HepG2 (cell line): ENCODE measurements around the gene CRYGS. TPM values are rescaled to one million over a fixed set of nuclear protein-coding genes. Genes with fewer than 3 reads are reported as not detected.

ENCODE experiments used
- MBD4 ChIP-seq: IDR thresholded peaks from 2 replicates; pipeline ENCODE4 v1.6.1; 2012; ENCODE audit warnings: low read length, inconsistent platforms, borderline replicate concordance
- RXRA ChIP-seq: sonication (generic); formaldehyde crosslinking; IDR thresholded peaks from 2 replicates; pipeline ENCODE4 v1.5.1; 2020; ENCODE audit warnings: missing genetic modification reagents
- SIX4 ChIP-seq: sonication (generic); formaldehyde crosslinking; IDR thresholded peaks from 2 replicates; pipeline ENCODE4 v1.4.0; 2020; ENCODE audit warnings: missing genetic modification reagents
- TRIM24 ChIP-seq: sonication (generic); formaldehyde crosslinking; IDR thresholded peaks from 2 replicates; pipeline ENCODE4 v1.8.0; 2022; ENCODE audit warnings: mild to moderate bottlenecking, missing genetic modification reagents
- ZNF207 ChIP-seq: fragments of 450-650 bp; IDR thresholded peaks from 2 replicates; pipeline ENCODE4 v1.6.1; 2016; ENCODE audit warnings: antibody characterized with exemption, borderline replicate concordance
- polyA plus RNA-seq, 8 experiments: library from polyadenylated mRNA; depleted of rRNA in 3 of 8; stranded (reverse) in 7 of 8; unstranded in 1 of 8; fragments of >200 nt; fragmentation: Illumina TruSeq in 4 of 8; extraction: Trizol in 4 of 8; gene quantifications; 2 replicates each; pipeline versions ENCODE4 v1.2.1 to v1.2.3, GENCODE V29; 2011 to 2016; ENCODE audit warnings: low read depth in 4 of 8, missing spikeins in 1 of 8, mixed read lengths in 1 of 8; ENCODE audit not compliant: insufficient read depth in 1 of 8
- total RNA-seq, 5 experiments: library from RNA; depleted of rRNA; stranded (reverse); fragments of >200 nt; fragmentation: Illumina TruSeq; extraction: Trizol; gene quantifications; 2 replicates each; pipeline ENCODE4 v1.2.3, GENCODE V29; 2016; ENCODE audit warnings: low read depth in 1 of 5
- TF ChIP-seq, protein P1 (sequence below): sonication (generic); formaldehyde crosslinking; IDR thresholded peaks from 2 replicates; pipeline ENCODE4 v1.4.0; 2020; ENCODE audit warnings: missing genetic modification reagents
- TF ChIP-seq, protein P2 (sequence below): sonication (generic); formaldehyde crosslinking; IDR thresholded peaks from 2 replicates; pipeline ENCODE4 v1.9.0; 2021; ENCODE audit warnings: missing genetic modification reagents, borderline replicate concordance
- TF ChIP-seq, protein P3 (sequence below): sonication (generic); formaldehyde crosslinking; IDR thresholded peaks from 2 replicates; pipeline ENCODE4 v1.4.0; 2020; ENCODE audit warnings: mild to moderate bottlenecking, missing genetic modification reagents
- TF ChIP-seq, protein P4 (sequence below): sonication (generic); formaldehyde crosslinking; IDR thresholded peaks from 2 replicates; pipeline ENCODE4 v1.4.0; 2020; ENCODE audit warnings: missing genetic modification reagents, mild to moderate bottlenecking, borderline replicate concordance

The CRYGS gene
- total and polyA plus RNA-seq, 2 of the 13 experiments (the other 11 are each of a cell fraction or from before 2014, with no cell fraction given), result 2.1 to 6.7 TPM

DNA sequence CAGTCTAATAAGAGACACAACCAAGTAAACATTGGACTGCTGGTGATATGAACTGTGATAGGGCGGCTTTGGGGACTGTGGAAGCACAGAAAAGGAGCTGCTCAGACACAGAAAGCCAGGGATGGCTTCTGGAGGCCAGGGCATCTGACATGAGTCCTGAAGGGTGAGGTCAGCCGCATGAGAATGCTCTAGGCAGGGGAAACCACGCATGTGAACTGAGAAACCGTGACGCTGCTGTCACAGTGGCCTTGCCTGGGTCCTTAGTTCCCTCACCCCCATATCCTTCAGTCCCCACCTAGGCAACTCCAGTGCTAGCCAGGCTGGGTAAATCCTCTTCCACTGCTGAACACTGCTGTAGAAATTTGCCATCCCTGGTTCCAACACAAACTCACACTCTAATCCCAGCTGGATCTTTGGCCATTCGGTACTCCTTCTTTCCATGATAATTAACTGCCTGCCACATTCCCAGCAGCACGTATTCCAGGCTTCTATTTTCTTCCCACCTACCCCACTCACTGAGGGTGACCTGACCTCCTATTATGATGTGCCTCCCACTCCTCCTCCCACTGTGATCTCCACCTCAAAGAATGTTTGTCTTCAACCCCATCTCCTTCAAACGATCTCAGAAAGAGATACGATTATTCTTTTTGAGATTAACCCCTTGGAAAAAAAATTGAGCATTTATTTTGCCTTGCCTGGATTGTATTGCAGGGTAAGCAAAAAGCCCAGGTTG is 31.4 kb downstream of the CRYGS start (continued):
- TF ChIP-seq, protein P1, sequence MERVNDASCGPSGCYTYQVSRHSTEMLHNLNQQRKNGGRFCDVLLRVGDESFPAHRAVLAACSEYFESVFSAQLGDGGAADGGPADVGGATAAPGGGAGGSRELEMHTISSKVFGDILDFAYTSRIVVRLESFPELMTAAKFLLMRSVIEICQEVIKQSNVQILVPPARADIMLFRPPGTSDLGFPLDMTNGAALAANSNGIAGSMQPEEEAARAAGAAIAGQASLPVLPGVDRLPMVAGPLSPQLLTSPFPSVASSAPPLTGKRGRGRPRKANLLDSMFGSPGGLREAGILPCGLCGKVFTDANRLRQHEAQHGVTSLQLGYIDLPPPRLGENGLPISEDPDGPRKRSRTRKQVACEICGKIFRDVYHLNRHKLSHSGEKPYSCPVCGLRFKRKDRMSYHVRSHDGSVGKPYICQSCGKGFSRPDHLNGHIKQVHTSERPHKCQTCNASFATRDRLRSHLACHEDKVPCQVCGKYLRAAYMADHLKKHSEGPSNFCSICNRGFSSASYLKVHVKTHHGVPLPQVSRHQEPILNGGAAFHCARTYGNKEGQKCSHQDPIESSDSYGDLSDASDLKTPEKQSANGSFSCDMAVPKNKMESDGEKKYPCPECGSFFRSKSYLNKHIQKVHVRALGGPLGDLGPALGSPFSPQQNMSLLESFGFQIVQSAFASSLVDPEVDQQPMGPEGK (CRISPR knock-in tag), result no peak
- TF ChIP-seq RXRA (CRISPR knock-in tag), result no peak
- TF ChIP-seq MBD4, result no peak
- no peak for TF ChIP-seq TRIM24 (CRISPR knock-in tag)
- no peak for TF ChIP-seq ZNF207
- TF ChIP-seq, protein P2, sequence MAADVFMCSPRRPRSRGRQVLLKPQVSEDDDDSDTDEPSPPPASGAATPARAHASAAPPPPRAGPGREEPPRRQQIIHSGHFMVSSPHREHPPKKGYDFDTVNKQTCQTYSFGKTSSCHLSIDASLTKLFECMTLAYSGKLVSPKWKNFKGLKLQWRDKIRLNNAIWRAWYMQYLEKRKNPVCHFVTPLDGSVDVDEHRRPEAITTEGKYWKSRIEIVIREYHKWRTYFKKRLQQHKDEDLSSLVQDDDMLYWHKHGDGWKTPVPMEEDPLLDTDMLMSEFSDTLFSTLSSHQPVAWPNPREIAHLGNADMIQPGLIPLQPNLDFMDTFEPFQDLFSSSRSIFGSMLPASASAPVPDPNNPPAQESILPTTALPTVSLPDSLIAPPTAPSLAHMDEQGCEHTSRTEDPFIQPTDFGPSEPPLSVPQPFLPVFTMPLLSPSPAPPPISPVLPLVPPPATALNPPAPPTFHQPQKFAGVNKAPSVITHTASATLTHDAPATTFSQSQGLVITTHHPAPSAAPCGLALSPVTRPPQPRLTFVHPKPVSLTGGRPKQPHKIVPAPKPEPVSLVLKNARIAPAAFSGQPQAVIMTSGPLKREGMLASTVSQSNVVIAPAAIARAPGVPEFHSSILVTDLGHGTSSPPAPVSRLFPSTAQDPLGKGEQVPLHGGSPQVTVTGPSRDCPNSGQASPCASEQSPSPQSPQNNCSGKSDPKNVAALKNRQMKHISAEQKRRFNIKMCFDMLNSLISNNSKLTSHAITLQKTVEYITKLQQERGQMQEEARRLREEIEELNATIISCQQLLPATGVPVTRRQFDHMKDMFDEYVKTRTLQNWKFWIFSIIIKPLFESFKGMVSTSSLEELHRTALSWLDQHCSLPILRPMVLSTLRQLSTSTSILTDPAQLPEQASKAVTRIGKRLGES, result no peak
- TF ChIP-seq SIX4 (CRISPR knock-in tag), result no peak
- TF ChIP-seq, protein P3, sequence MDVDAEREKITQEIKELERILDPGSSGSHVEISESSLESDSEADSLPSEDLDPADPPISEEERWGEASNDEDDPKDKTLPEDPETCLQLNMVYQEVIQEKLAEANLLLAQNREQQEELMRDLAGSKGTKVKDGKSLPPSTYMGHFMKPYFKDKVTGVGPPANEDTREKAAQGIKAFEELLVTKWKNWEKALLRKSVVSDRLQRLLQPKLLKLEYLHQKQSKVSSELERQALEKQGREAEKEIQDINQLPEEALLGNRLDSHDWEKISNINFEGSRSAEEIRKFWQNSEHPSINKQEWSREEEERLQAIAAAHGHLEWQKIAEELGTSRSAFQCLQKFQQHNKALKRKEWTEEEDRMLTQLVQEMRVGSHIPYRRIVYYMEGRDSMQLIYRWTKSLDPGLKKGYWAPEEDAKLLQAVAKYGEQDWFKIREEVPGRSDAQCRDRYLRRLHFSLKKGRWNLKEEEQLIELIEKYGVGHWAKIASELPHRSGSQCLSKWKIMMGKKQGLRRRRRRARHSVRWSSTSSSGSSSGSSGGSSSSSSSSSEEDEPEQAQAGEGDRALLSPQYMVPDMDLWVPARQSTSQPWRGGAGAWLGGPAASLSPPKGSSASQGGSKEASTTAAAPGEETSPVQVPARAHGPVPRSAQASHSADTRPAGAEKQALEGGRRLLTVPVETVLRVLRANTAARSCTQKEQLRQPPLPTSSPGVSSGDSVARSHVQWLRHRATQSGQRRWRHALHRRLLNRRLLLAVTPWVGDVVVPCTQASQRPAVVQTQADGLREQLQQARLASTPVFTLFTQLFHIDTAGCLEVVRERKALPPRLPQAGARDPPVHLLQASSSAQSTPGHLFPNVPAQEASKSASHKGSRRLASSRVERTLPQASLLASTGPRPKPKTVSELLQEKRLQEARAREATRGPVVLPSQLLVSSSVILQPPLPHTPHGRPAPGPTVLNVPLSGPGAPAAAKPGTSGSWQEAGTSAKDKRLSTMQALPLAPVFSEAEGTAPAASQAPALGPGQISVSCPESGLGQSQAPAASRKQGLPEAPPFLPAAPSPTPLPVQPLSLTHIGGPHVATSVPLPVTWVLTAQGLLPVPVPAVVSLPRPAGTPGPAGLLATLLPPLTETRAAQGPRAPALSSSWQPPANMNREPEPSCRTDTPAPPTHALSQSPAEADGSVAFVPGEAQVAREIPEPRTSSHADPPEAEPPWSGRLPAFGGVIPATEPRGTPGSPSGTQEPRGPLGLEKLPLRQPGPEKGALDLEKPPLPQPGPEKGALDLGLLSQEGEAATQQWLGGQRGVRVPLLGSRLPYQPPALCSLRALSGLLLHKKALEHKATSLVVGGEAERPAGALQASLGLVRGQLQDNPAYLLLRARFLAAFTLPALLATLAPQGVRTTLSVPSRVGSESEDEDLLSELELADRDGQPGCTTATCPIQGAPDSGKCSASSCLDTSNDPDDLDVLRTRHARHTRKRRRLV (CRISPR knock-in tag), result no peak
- TF ChIP-seq, protein P4, sequence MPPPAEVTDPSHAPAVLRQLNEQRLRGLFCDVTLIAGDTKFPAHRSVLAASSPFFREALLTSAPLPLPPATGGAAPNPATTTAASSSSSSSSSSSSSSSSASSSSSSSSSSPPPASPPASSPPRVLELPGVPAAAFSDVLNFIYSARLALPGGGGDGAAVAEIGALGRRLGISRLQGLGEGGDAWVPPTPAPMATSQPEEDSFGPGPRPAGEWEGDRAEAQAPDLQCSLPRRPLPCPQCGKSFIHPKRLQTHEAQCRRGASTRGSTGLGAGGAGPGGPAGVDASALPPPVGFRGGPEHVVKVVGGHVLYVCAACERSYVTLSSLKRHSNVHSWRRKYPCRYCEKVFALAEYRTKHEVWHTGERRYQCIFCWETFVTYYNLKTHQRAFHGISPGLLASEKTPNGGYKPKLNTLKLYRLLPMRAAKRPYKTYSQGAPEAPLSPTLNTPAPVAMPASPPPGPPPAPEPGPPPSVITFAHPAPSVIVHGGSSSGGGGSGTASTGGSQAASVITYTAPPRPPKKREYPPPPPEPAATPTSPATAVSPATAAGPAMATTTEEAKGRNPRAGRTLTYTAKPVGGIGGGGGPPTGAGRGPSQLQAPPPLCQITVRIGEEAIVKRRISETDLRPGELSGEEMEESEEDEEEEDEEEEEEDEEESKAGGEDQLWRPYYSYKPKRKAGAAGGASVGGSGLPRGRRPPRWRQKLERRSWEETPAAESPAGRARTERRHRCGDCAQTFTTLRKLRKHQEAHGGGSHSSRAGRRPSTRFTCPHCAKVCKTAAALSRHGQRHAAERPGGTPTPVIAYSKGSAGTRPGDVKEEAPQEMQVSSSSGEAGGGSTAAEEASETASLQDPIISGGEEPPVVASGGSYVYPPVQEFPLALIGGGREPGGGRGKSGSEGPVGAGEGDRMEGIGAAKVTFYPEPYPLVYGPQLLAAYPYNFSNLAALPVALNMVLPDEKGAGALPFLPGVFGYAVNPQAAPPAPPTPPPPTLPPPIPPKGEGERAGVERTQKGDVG (CRISPR knock-in tag), result no peak
